OCI-LY1 (cell line): ENCODE measurements around the gene SHANK3.

Experiments
- H2AFZ ChIP-seq: fragments of 200-600 bp; sonication (generic), shearing (Covaris generic); 2 replicates; pipeline ENCODE4 v1.6.0; 2014; ENCODE audit warnings: antibody characterized with exemption, mild to moderate bottlenecking, low read length
- H3F3A ChIP-seq: fragments of 200-600 bp; sonication (generic), shearing (Covaris generic); 2 replicates; pipeline ENCODE4 v1.6.0; 2014; ENCODE audit warnings: mild to moderate bottlenecking, antibody characterized with exemption, low read length, moderate library complexity; ENCODE audit not compliant: insufficient read depth
- H3K27ac ChIP-seq: fragments of 200-600 bp; sonication (generic); 2 replicates; pipeline ENCODE4 v1.5.1; 2014; ENCODE audit warnings: low read length, mixed run types, mild to moderate bottlenecking, low read depth; ENCODE audit not compliant: poor library complexity, severe bottlenecking
- H3K27me3 ChIP-seq: fragments of 200-600 bp; sonication (generic); 2 replicates; pipeline ENCODE4 v1.6.0; 2014; ENCODE audit warnings: antibody characterized with exemption, mild to moderate bottlenecking, low read length, moderate library complexity; ENCODE audit not compliant: insufficient read depth
- H3K36me3 ChIP-seq: fragments of 200-600 bp; sonication (generic); 2 replicates; pipeline ENCODE4 v1.6.1; 2014; ENCODE audit warnings: mild to moderate bottlenecking, antibody characterized with exemption, low read length, moderate library complexity, mixed read lengths; ENCODE audit not compliant: insufficient read depth
- H3K4me1 ChIP-seq: fragments of 200-600 bp; sonication (generic); 2 replicates; pipeline ENCODE4 v1.5.1; 2014; ENCODE audit warnings: mild to moderate bottlenecking, low read length, moderate library complexity; ENCODE audit not compliant: insufficient read depth, severe bottlenecking
- H3K4me2 ChIP-seq: fragments of 200-600 bp; sonication (generic), shearing (Covaris generic); 2 replicates; pipeline ENCODE4 v1.6.1; 2014; ENCODE audit warnings: low read length
- H3K4me3 ChIP-seq: fragments of 200-600 bp; sonication (generic); 2 replicates; pipeline ENCODE4 v1.5.1; 2014; ENCODE audit warnings: low read length, low read depth, mild to moderate bottlenecking, mixed read lengths; ENCODE audit not compliant: poor library complexity, severe bottlenecking
- H3K79me2 ChIP-seq: fragments of 200-600 bp; shearing (Covaris generic); 2 replicates; pipeline ENCODE4 v1.6.1; 2016; ENCODE audit warnings: mixed run types, low read length, mixed read lengths; ENCODE audit not compliant: insufficient read depth
- H3K9ac ChIP-seq: fragments of 200-600 bp; sonication (generic), shearing (Covaris generic); 2 replicates; pipeline ENCODE4 v1.6.1; 2014; ENCODE audit warnings: mild to moderate bottlenecking, low read length, mixed read lengths
- H3K9me2 ChIP-seq: fragments of 200-600 bp; sonication (generic), shearing (Covaris generic); 2 replicates; pipeline ENCODE4 v1.6.1; 2014; ENCODE audit warnings: low read depth, mild to moderate bottlenecking, low read length, mixed read lengths
- H3K9me3 ChIP-seq: fragments of 200-600 bp; shearing (Covaris generic); 2 replicates; pipeline ENCODE4 v1.6.1; 2014; ENCODE audit warnings: low read length, mixed read lengths
- H4K20me1 ChIP-seq: fragments of 200-600 bp; sonication (generic), shearing (Covaris generic); 2 replicates; pipeline ENCODE4 v1.6.0; 2016; ENCODE audit warnings: mild to moderate bottlenecking, low read length; ENCODE audit not compliant: insufficient read depth
- CTCF ChIP-seq: fragments of 200-600 bp; sonication (generic), shearing (Covaris generic); IDR thresholded peaks from 2 replicates; pipeline ENCODE4 v1.5.1; 2017; ENCODE audit warnings: mild to moderate bottlenecking, antibody characterized with exemption, low read length, moderate library complexity, mixed read lengths
- EZH2 ChIP-seq: fragments of 200-600 bp; sonication (generic), shearing (Covaris generic); IDR thresholded peaks from 2 replicates; pipeline ENCODE4 v1.8.0; 2017; ENCODE audit warnings: borderline replicate concordance, mixed run types, mild to moderate bottlenecking, antibody characterized with exemption, low read length, moderate library complexity, mixed read lengths

The SHANK3 gene

GRCh38 chr22:50705851-50706351 is 33.3 kb downstream of the SHANK3 start:
- Histone ChIP-seq H3K4me1 (no peaks in the 10 kb centered on the region), H4K20me1 (no peaks in the 10 kb centered on the region), H3K4me2 (no peak overlapping the region), H3K79me2 (no peaks in the 10 kb centered on the region), H3K9ac (no peak overlapping the region), H3K9me2 (no peaks in the 10 kb centered on the region), H3K9me3 (no peaks in the 10 kb centered on the region), H3K27ac (no peak overlapping the region), H3K36me3 (no peaks in the 10 kb centered on the region), H3F3A (no peaks in the 10 kb centered on the region), H2AFZ (no peak overlapping the region), H3K27me3 (no peaks in the 10 kb centered on the region; the same call in 1 of the 2 replicates), H3K4me3 (no peak overlapping the region)
- TF ChIP-seq EZH2 (no peak), CTCF (no peak)

GRCh38 chr22:50706481-50707125 is 34.0 kb downstream of the SHANK3 start:
- no peaks in the 10 kb centered on the region for H4K20me1 ChIP-seq
- no peaks in the 10 kb centered on the region for H3F3A ChIP-seq
- H3K9ac ChIP-seq, result no peak overlapping the region
- no peaks in the 10 kb centered on the region for H3K9me3 ChIP-seq
- TF ChIP-seq CTCF, result no peak
- no peak for TF ChIP-seq EZH2
- H3K79me2 ChIP-seq, result no peaks in the 10 kb centered on the region
- H2AFZ ChIP-seq, result no peak overlapping the region
- no peaks in the 10 kb centered on the region for H3K4me1 ChIP-seq
- H3K4me3 ChIP-seq, result no peak overlapping the region
- no peak overlapping the region for H3K4me2 ChIP-seq
- no peaks in the 10 kb centered on the region for H3K9me2 ChIP-seq
- no peak overlapping the region for H3K27ac ChIP-seq
- H3K27me3 ChIP-seq, result no peaks in the 10 kb centered on the region; the same call in 1 of the 2 replicates
- H3K36me3 ChIP-seq, result no peaks in the 10 kb centered on the region

GRCh38 chr22:50708474-50708873 is 35.9 kb downstream of the SHANK3 start:
- Histone ChIP-seq H3F3A (no peaks in the 10 kb centered on the region), H3K9me2 (no peaks in the 10 kb centered on the region), H3K9me3 (no peaks in the 10 kb centered on the region)

More at GRCh38 chr22:50708474-50708873, 35.9 kb downstream of the SHANK3 start:
- Histone ChIP-seq H2AFZ (no peak overlapping the region), H4K20me1 (no peaks in the 10 kb centered on the region), H3K79me2 (no peaks in the 10 kb centered on the region), H3K36me3 (no peaks in the 10 kb centered on the region), H3K4me1 (no peaks in the 10 kb centered on the region), H3K9ac (no peak overlapping the region), H3K4me3 (no peak overlapping the region), H3K27ac (no peak overlapping the region), H3K4me2 (no peak overlapping the region), H3K27me3 (no peaks in the 10 kb centered on the region; the same call in 1 of the 2 replicates)
- TF ChIP-seq CTCF, result no peak
- no peak for TF ChIP-seq EZH2
